Activated CD8-positive, alpha-beta memory T cell treated with anti-CD3 and anti-CD28 coated beads, Interleukin-2, amount 10 ng/mL, durations not matched to agents 7 days and 5 days (primary cell): ENCODE results near the gene TRNP1. TPM values are rescaled to one million over a fixed set of nuclear protein-coding genes. Genes with fewer than 3 reads are reported as not detected.

Experiments
- ATAC-seq: fragments of 150-1000 bp; cut with Tn5 transposase; one replicate; pipeline ENCODE4 v1.10.0; 2021; ENCODE audit warnings: moderate library complexity
- CTCF ChIA-PET: fragments of 350-600 bp; sonication (Branson Sonifier 250); formaldehyde crosslinking; loops from one replicate; lab custom pipeline; 2021; ENCODE audit warnings: antibody characterized with exemption; lab: Charles Lee
- DNase-seq: peaks from one replicate; pipeline ENCODE4 v3.0.0-alpha.2; 2020
- H3K27ac Mint-ChIP-seq: one replicate; pipeline ENCODE4 v1.8.0; 2021; ENCODE audit warnings: mild to moderate bottlenecking, mixed read lengths
- H3K27me3 Mint-ChIP-seq: one replicate; pipeline ENCODE4 v1.8.0; 2021; ENCODE audit warnings: mixed read lengths
- H3K36me3 Mint-ChIP-seq: one replicate; pipeline ENCODE4 v1.8.0; 2021; ENCODE audit warnings: mild to moderate bottlenecking, mixed read lengths
- H3K4me1 Mint-ChIP-seq: one replicate; pipeline ENCODE4 v1.8.0; 2021; ENCODE audit warnings: mixed read lengths
- H3K4me3 Mint-ChIP-seq: one replicate; pipeline ENCODE4 v1.8.0; 2021; ENCODE audit warnings: mild to moderate bottlenecking, moderate library complexity, mixed read lengths
- H3K9me3 Mint-ChIP-seq: one replicate; pipeline ENCODE4 v1.8.0; 2022; ENCODE audit warnings: low read depth, mixed read lengths
- total RNA-seq, 2 experiments: library from RNA; stranded (reverse); gene quantifications; one replicate each; pipeline ENCODE4 v1.2.3, GENCODE V29; 2021

The TRNP1 gene
- total RNA-seq, 2 experiments from 2014 or later, result 0.15 to 0.19 TPM

GRCh38 chr1:27049100-27049499 lies 55.6 kb downstream of the TRNP1 start:
- no peak overlapping the region for H3K27ac Mint-ChIP-seq
- H3K9me3 Mint-ChIP-seq, result no peaks in the 10 kb centered on the region
- no peak for ATAC-seq

GRCh38 chr1:27049607-27050006 lies 56.1 kb downstream of the TRNP1 start:
- CTCF ChIA-PET, result interaction anchor here (4.5 to 12.0 kb wide), 2 partner anchors 44 to 62 kb away, joined by 37 to 450 read pairs; no protein-coding TSS in a partner anchor
- no peaks in the 10 kb centered on the region for H3K27me3 Mint-ChIP-seq
- H3K9me3 Mint-ChIP-seq, result no peaks in the 10 kb centered on the region
- DNase-seq (no peak), ATAC-seq (no peak)
- H3K27ac Mint-ChIP-seq, result no peak overlapping the region
- H3K4me3 Mint-ChIP-seq, result no peak overlapping the region
- H3K4me1 Mint-ChIP-seq, result peaks cover 18% of the 10 kb centered on the region
- no peaks in the 10 kb centered on the region for H3K36me3 Mint-ChIP-seq

More at GRCh38 chr1:27049100-27049499, 55.6 kb downstream of the TRNP1 start:
- no peak for DNase-seq
- no peak overlapping the region for H3K4me3 Mint-ChIP-seq
- H3K4me1 Mint-ChIP-seq, result peaks cover 22% of the 10 kb centered on the region
- H3K36me3 Mint-ChIP-seq, result no peaks in the 10 kb centered on the region
- CTCF ChIA-PET, result interaction anchor here (4.5 to 12.0 kb wide), 3 partner anchors 45 to 63 kb away, joined by 37 to 450 read pairs (median 70); partner anchors contain the start of gene TRNP1
- H3K27me3 Mint-ChIP-seq, result no peaks in the 10 kb centered on the region

Other genes with a start within 250 kb of the TRNP1 start
- gene PIGV, start 205.7 kb upstream of the TRNP1 start, total RNA-seq, result 1 to 10 TPM; 8.6 to 9.7 TPM
- 10 to 100 TPM; 53.1 to 54.9 TPM for gene ZDHHC18, start 167.0 kb upstream of the TRNP1 start, total RNA-seq
- under 1 TPM in 1 of 2 experiments, not detected in 1; 0.73 TPM for gene SFN, start 130.5 kb upstream of the TRNP1 start, total RNA-seq
- gene GPN2, start 103.4 kb upstream of the TRNP1 start, total RNA-seq, result 10 to 100 TPM; 32.9 to 41.1 TPM
- 10 to 100 TPM; 15.0 to 17.0 TPM for gene GPATCH3, start 93.2 kb upstream of the TRNP1 start, total RNA-seq
- not detected for gene NR0B2, start 79.7 kb upstream of the TRNP1 start, total RNA-seq
- 10 to 100 TPM; 88.8 to 91.6 TPM for gene NUDC, start 71.9 kb upstream of the TRNP1 start, total RNA-seq
- not detected for gene KDF1, start 33.2 kb upstream of the TRNP1 start, total RNA-seq
- not detected for gene TENT5B, start 19.2 kb downstream of the TRNP1 start, total RNA-seq
- 10 to 100 TPM; 25.8 to 26.3 TPM for gene SLC9A1, start 161.4 kb downstream of the TRNP1 start, total RNA-seq
- 10 to 100 TPM; 28.9 to 32.6 TPM for gene WDTC1, start 240.9 kb downstream of the TRNP1 start, total RNA-seq